PC-9 (cell line): ENCODE measurements around the gene THPO.

Experiments
- EZH2 ChIP-seq: fragments of 200-600 bp; sonication (generic); IDR thresholded peaks from 2 replicates; pipeline ENCODE4 v1.8.0; 2017; ENCODE audit warnings: antibody characterized with exemption, low read depth
- TF ChIP-seq, protein P1 (sequence below): fragments of 200-600 bp; sonication (generic); conservative IDR thresholded peaks from 2 replicates; pipeline ENCODE4 v1.6.1; 2017; ENCODE audit warnings: mixed run types, antibody characterized with exemption, mild to moderate bottlenecking, moderate library complexity

DNA sequence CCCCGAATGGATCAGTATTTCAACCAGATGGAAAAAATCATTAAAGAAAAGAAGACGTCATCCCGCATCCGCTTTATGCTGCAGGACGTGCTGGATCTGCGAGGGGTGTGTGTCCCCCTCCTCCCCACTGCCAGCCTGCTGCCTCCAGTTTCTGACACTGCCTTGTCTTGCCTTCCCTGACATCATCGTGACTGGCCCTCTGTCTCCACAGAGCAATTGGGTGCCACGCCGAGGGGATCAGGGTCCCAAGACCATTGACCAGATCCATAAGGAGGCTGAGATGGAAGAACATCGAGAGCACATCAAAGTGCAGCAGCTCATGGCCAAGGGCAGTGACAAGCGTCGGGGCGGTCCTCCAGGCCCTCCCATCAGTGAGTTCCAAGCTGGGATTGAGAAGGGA, 52.7 kb downstream of the THPO start:
- no peak for TF ChIP-seq EZH2
- TF ChIP-seq, protein P1, sequence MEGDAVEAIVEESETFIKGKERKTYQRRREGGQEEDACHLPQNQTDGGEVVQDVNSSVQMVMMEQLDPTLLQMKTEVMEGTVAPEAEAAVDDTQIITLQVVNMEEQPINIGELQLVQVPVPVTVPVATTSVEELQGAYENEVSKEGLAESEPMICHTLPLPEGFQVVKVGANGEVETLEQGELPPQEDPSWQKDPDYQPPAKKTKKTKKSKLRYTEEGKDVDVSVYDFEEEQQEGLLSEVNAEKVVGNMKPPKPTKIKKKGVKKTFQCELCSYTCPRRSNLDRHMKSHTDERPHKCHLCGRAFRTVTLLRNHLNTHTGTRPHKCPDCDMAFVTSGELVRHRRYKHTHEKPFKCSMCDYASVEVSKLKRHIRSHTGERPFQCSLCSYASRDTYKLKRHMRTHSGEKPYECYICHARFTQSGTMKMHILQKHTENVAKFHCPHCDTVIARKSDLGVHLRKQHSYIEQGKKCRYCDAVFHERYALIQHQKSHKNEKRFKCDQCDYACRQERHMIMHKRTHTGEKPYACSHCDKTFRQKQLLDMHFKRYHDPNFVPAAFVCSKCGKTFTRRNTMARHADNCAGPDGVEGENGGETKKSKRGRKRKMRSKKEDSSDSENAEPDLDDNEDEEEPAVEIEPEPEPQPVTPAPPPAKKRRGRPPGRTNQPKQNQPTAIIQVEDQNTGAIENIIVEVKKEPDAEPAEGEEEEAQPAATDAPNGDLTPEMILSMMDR: no peak
